GM11168 (cell line): ENCODE measurements around the gene PAQR7.

Source experiments
- in situ Hi-C: fragments of 300-500 bp; cut with MboI; formaldehyde crosslinking; loops from one replicate; pipeline ENCODE4 v1.12.0; 2022; ENCODE audit warnings: low sequenced_read_pairs; ENCODE audit not compliant: unreplicated experiment

Gene PAQR7

GRCh38 chr1:25875154-25875855, at the start of gene PAQR7:
Gene PAQR7 (minus strand): TSS chr1:25875708. CDS start chr1:25863839, 11,869 bp downstream.
- in situ Hi-C loops = no loop called here

GRCh38 chr1:25924454-25924853, 48.9 kb upstream of the PAQR7 start:
- in situ Hi-C loops = no loop called here

DNA sequence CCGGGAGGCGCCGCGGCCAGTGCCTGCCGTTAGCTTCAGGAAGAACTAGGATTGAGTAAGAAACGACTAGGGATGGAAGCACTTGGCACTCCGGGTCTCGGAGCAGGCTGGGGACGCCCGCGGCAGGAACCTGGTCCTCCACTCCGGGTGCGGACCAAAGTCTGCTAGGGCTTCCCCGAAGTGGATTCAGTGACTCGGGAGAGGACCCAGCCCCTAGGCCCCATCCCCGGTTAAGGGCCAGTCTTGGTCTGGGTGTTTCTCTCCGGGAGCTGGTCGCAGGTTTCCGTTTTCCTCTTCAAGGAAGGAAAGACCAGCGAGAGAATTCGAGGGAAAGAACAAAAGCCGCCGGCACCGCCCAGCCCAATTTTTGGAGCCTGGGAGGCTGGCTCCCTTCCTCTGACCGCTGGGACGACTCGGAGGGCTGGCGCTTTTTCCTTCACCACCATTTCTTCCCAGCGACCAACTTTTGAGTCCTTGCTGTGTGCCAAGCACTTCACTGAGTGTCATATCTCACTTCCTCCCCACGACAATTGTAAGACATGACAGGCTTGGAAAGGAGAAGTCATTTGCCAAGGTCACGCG, 47.6 kb upstream of the PAQR7 start:
- in situ Hi-C loops = no loop called here

- in situ Hi-C loops = no loop called here
Observed at GRCh38 chr1:25922056-25922970, 46.8 kb upstream of the PAQR7 start.

GRCh38 chr1:25918615-25919014, 43.1 kb upstream of the PAQR7 start:
- in situ Hi-C loops = no loop called here

GRCh38 chr1:25917996-25918395, 42.5 kb upstream of the PAQR7 start:
- in situ Hi-C loops = no loop called here

DNA sequence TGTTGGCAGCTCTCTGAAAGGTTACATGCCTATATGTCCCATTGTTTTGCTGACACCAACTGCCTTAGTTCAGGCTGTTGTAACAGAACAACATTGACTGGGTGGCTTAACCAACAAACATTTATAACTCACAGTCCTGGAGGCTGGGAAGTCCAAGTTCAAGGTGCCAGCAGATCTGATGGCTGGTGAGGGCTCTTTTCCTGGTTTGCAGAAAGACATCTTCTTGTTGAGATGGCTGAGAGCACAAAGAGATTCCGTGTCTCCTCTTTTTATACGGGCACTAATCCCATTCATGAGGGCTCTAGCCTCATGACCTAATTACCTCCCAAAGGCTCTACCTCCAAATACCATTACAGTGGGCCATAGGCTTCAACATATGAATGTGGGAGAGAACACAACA, 41.0 kb upstream of the PAQR7 start:
- in situ Hi-C loops = no loop called here

GRCh38 chr1:25914074-25914995, 38.8 kb upstream of the PAQR7 start:
- in situ Hi-C loops = no loop called here

GRCh38 chr1:25913206-25913605, 37.7 kb upstream of the PAQR7 start:
- in situ Hi-C loops = no loop called here

- in situ Hi-C loops = no loop called here
Observed at GRCh38 chr1:25912076-25912831, 36.7 kb upstream of the PAQR7 start.

GRCh38 chr1:25911162-25911561, 35.7 kb upstream of the PAQR7 start:
- in situ Hi-C loops = no loop called here

DNA sequence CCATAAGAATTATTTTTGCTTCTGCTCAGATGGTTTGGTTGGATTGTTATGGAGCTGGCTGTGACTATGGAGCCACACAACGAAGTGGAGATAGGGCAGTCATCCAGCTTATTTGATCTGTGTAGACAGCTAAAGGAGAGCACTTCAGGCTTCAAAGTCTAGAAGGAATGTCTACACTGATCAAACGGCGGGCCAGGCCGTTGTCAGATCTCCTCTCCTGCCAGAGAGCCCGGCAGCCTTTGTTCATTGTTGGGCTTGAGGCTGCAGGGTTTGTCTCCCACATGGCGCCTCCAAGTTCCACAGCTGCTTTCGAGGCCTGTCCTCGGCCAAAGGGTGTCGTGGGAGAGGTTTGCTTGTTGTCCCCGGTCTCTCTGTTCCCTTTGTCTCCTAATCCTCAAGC, 33.5 kb upstream of the PAQR7 start:
- in situ Hi-C loops = no loop called here

DNA sequence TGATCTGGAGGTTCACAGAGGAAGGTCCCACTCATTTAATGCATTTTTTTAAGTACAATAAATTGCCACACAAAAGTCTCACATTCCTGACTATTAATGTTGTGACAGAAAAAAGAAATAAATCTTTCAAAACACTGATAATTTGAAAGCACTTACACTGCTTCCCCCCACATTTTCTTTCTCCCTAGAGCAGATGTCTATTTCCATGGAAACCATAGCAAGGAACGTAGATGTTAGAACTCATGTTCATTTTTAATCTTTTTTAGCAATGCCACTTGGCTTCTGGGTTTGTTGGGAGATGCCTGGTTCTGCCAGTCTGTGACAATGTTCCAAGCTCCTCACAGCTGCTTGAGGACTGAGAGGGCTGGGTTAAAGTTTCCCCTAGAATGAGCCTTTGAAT, 32.7 kb upstream of the PAQR7 start:
- in situ Hi-C loops = no loop called here

- in situ Hi-C loops = no loop called here
Observed at GRCh38 chr1:25907601-25908000, 32.1 kb upstream of the PAQR7 start.

GRCh38 chr1:25906644-25907300, 31.3 kb upstream of the PAQR7 start:
- in situ Hi-C loops = no loop called here

- in situ Hi-C loops = no loop called here
Observed at GRCh38 chr1:25905680-25906643, 30.5 kb upstream of the PAQR7 start, which contains the start of gene STMN1. Gene STMN1 (minus strand): TSS chr1:25906419. CDS start chr1:25904676, 1,743 bp downstream.

DNA sequence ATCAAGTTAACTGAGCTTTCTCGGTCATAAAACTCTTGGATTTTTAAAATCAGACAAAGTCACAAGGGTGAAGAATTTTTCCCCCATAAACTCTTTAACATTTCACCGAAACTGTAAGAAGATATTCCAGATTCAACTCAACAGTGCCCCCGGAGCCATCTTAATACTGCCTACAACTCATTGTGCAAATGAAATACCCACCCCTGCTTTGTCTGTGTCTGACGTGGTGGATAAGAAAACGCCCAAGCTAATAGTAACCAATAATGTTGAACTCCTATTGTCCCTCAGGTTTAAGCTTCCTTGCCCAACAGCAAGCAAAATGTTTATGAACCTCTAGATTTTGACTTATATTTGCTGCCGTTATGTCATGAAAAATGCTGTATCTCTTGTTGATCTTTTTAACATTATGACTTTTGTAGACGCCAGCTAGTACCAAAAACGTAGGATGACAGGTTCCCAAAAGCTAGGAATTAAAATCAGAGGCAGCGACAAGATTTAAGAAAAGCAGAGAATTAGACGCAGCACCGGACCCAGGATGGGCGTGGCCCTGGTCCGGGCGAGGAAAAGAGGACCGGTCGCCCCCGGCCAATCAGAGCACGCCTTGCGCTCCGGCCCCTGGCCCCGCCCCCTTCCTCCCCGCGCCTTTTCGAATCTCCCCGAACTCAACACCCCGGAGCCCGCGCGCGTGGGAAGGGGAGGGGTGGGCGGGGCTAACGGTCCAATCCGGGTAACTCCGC, 29.6 kb upstream of the PAQR7 start:
- in situ Hi-C loops = no loop called here
